Tibial artery (tissue), 4 donors: ENCODE measurements around the gene ADM5.

Experiments used
- DNase-seq, 2 donors: peaks; one replicate each; pipeline ENCODE4 v3.0.0-alpha.2; 2019
- H3K27ac ChIP-seq, 2 donors: fragments of 200-600 bp; sonication (generic) in 1 of 2; 1 replicate in 1 of 2; 2 replicates in 1 of 2; pipeline ENCODE4 v1.5.1; 2018 to 2019; ENCODE audit warnings: mild to moderate bottlenecking in 1 of 2
- H3K27me3 ChIP-seq, 2 donors: fragments of 200-600 bp; sonication (generic) in 1 of 2; one replicate each; pipeline versions ENCODE4 v1.5.1 to v1.6.0; 2016 to 2019
- H3K36me3 ChIP-seq, 3 donors: fragments of 200-600 bp; sonication (generic) in 2 of 3; one replicate each; pipeline ENCODE4 v1.5.1; 2016 to 2019; ENCODE audit warnings: mild to moderate bottlenecking in 2 of 3
- H3K4me1 ChIP-seq, 4 donors: fragments of 200-600 bp; sonication (generic) in 2 of 4; 1 replicate in 3 of 4; 2 replicates in 1 of 4; pipeline ENCODE4 v1.5.1; 2016 to 2019
- H3K4me3 ChIP-seq, 2 donors: fragments of 200-600 bp; sonication (generic) in 1 of 2; 1 replicate in 1 of 2; 2 replicates in 1 of 2; pipeline ENCODE4 v1.5.1; 2018 to 2019; ENCODE audit warnings: mild to moderate bottlenecking in 2 of 2
- H3K9me3 ChIP-seq, 3 donors: fragments of 200-600 bp; sonication (generic) in 1 of 3; one replicate each; pipeline ENCODE4 v1.5.1; 2016 to 2019
- intact Hi-C: fragments of 100-400 bp; cut with DNase I; formaldehyde crosslinking; loops from one replicate; pipeline ENCODE4 v1.15.0; 2023; ENCODE audit warnings: low total_unique reads
- TF ChIP-seq, protein P1 (sequence below), 2 experiments: fragments of 200-600 bp in 1 of 2; fragments of 450-650 bp in 1 of 2; IDR thresholded peaks; one replicate each; pipeline ENCODE4 v1.5.1; 2017 to 2019; ENCODE audit warnings: antibody characterized with exemption in 2 of 2, mild to moderate bottlenecking in 1 of 2, moderate library complexity in 1 of 2

Gene ADM5

DNA sequence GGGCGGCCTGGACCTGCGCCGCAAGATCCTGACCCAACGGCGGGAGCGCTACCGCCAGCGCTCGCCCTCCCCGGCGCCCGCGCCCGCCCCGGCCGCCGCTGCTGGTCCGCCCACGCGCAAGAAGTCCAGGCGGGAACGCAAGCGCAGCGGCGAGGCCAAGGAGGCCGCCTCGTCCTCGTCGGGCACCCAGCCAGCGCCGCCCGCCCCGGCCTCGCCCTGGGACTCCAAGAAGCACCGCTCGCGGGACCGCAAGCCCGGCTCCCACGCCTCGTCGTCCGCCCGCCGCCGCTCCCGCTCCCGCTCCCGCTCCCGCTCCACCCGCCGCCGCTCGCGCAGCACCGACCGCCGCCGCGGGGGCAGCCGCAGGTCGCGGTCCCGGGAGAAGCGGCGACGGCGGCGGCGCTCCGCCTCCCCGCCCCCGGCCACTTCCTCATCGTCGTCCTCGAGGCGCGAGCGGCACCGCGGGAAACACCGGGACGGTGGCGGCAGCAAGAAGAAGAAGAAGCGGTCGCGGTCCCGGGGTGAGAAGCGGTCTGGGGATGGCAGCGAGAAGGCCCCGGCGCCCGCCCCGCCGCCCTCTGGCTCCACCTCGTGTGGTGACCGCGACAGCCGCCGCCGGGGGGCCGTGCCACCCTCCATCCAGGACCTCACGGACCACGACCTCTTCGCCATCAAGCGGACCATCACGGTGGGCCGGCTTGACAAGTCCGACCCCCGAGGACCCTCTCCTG lies 37.4 kb upstream of the ADM5 start:
- TF ChIP-seq, protein P1, sequence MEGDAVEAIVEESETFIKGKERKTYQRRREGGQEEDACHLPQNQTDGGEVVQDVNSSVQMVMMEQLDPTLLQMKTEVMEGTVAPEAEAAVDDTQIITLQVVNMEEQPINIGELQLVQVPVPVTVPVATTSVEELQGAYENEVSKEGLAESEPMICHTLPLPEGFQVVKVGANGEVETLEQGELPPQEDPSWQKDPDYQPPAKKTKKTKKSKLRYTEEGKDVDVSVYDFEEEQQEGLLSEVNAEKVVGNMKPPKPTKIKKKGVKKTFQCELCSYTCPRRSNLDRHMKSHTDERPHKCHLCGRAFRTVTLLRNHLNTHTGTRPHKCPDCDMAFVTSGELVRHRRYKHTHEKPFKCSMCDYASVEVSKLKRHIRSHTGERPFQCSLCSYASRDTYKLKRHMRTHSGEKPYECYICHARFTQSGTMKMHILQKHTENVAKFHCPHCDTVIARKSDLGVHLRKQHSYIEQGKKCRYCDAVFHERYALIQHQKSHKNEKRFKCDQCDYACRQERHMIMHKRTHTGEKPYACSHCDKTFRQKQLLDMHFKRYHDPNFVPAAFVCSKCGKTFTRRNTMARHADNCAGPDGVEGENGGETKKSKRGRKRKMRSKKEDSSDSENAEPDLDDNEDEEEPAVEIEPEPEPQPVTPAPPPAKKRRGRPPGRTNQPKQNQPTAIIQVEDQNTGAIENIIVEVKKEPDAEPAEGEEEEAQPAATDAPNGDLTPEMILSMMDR (IDR thresholded peaks at IDR 0.05), result no peak
- no peaks in the 10 kb centered on the region for H3K9me3 ChIP-seq
- H3K4me3 ChIP-seq, result no peak overlapping the region
- no peaks in the 10 kb centered on the region for H3K27me3 ChIP-seq
- intact Hi-C loops, result no loop called here
- H3K4me1 ChIP-seq, result no peaks in the 10 kb centered on the region
- no peak for DNase-seq
- H3K36me3 ChIP-seq, result peaks cover 67 to 100% (median 80%) of the 10 kb centered on the region in 3 donors
- no peak overlapping the region for H3K27ac ChIP-seq

DNA sequence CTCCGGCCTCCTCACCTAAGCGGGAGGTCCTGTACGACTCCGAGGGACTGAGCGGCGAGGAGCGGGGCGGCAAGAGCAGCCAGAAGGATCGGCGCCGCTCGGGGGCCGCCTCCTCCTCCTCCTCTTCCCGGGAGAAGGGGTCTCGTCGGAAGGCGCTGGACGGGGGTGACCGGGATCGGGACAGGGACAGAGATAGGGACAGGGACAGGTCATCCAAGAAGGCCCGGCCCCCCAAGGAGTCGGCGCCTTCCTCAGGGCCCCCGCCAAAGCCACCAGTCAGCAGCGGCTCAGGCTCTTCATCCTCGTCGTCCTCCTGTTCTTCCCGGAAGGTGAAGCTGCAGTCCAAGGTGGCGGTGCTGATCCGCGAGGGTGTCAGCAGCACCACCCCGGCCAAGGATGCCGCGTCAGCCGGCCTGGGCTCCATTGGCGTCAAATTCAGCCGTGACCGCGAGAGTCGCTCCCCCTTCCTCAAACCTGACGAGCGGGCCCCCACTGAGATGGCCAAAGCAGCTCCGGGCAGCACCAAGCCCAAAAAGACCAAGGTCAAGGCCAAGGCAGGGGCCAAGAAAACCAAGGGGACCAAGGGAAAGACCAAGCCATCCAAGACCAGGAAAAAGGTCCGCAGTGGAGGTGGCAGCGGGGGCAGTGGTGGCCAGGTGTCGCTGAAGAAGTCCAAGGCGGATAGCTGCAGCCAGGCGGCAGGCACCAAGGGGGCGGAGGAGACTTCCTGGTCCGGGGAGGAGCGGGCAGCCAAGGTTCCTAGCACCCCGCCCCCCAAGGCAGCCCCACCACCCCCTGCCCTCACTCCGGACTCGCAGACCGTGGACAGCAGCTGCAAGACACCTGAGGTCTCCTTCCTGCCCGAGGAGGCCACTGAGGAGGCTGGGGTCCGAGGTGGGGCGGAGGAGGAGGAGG lies 36.6 kb upstream of the ADM5 start:
- H3K9me3 ChIP-seq, result no peaks in the 10 kb centered on the region
- H3K36me3 ChIP-seq, result peaks cover 67 to 100% (median 83%) of the 10 kb centered on the region in 3 donors
- H3K4me3 ChIP-seq, result no peak overlapping the region
- no peak for DNase-seq
- TF ChIP-seq, protein P1 (IDR thresholded peaks at IDR 0.05), result no peak
- no peaks in the 10 kb centered on the region for H3K27me3 ChIP-seq
- no peak overlapping the region for H3K27ac ChIP-seq
- intact Hi-C loops, result no loop called here
- H3K4me1 ChIP-seq, result no peaks in the 10 kb centered on the region

DNA sequence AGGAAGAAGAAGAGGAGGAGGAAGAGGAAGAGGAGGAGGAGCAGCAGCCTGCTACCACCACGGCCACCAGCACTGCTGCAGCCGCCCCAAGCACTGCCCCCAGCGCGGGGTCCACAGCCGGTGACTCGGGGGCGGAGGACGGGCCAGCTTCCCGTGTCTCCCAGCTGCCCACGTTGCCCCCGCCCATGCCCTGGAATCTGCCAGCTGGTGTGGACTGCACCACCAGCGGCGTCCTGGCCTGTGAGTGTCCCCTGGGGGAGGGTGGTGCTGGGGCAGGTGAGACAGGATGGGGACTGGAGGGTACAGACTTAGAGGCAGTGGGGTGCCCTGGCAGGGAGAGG lies 36.0 kb upstream of the ADM5 start:
- H3K36me3 ChIP-seq, result peaks cover 72 to 100% (median 89%) of the 10 kb centered on the region in 3 donors
- H3K27me3 ChIP-seq, result no peaks in the 10 kb centered on the region
- TF ChIP-seq, protein P1 (IDR thresholded peaks at IDR 0.05), result no peak
- H3K4me1 ChIP-seq, result no peaks in the 10 kb centered on the region
- intact Hi-C loops, result no loop called here
- no peak overlapping the region for H3K4me3 ChIP-seq
- no peaks in the 10 kb centered on the region for H3K9me3 ChIP-seq
- DNase-seq, result no peak
- H3K27ac ChIP-seq, result no peak overlapping the region

DNA sequence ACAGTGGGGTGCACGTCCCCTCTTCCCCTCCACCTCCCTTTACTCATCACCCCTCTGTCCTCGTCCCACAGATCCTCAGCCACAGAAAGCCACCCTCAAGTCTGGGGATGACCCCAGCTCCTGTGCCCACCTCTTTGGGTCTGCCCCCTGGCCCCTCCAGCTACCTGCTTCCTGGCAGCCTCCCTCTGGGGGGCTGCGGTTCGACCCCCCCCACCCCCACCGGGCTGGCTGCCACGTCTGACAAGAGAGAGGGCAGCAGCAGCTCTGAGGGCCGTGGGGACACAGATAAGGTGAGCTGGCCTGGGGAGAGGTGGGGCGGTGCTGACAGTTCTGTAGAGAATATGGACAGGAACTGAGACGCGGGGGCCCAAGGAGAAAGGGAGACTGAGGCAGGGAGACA lies 34.8 kb upstream of the ADM5 start:
- H3K27ac ChIP-seq, result no peak overlapping the region
- H3K27me3 ChIP-seq, result no peaks in the 10 kb centered on the region
- no peak overlapping the region for H3K4me3 ChIP-seq
- DNase-seq, result no peak
- TF ChIP-seq, protein P1 (IDR thresholded peaks at IDR 0.05), result no peak
- H3K36me3 ChIP-seq, result peaks cover 75 to 100% (median 95%) of the 10 kb centered on the region in 3 donors
- H3K4me1 ChIP-seq, result no peaks in the 10 kb centered on the region
- no peaks in the 10 kb centered on the region for H3K9me3 ChIP-seq
- intact Hi-C loops, result no loop called here

DNA sequence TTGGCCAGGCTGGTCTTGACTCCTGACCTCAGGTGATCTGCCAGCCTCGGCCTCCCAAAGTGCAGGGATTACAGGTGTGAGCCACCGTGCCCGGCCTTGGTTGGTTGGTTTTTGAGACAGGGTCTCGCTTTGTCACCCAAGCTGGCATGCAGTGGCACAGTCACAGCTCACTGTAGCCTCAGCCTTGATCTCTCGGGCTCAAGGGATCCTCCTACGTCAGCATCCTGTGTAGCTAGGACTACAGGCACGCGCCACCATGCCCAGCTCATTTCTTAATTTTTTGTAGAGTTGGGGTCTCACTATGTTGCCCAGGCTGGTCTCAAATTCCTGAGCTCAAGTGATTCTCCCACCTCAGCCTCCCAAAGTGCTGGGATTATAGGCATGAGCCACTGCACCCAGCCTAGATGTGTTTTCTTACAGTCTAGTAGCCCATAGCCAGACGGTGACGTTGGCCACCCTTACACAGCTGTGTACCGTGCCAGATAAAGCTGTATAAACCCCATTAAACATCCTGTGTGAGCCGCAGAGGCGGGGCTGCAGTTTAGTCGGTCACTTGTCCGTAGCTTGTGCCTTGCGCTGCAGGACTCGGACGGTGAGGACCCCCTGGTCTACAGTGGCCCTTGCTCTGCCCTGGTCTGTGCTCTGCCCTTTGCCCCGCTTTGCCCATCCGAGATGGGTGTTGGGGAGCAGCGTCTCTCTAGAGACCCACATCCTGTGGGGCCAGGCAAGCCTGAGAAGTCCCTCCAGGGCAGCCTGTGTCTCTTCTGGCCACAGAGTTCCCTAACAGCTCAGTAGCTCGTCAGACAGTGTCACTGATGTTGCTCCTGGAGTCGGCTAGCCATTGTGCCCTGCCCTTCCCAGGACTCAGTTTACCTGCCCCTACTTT lies 33.6 kb upstream of the ADM5 start:
- no peaks in the 10 kb centered on the region for H3K9me3 ChIP-seq
- intact Hi-C loops, result no loop called here

More for the DNA sequence above, 33.6 kb upstream of the ADM5 start:
- DNase-seq, result no peak
- no peak overlapping the region for H3K4me3 ChIP-seq
- no peak overlapping the region for H3K27ac ChIP-seq
- no peaks in the 10 kb centered on the region for H3K4me1 ChIP-seq
- H3K27me3 ChIP-seq, result no peaks in the 10 kb centered on the region
- TF ChIP-seq, protein P1 (IDR thresholded peaks at IDR 0.05), result no peak
- peaks cover 74 to 100% (median 95%) of the 10 kb centered on the region in 3 donors for H3K36me3 ChIP-seq
